ENCODE data around the gene SOX12. TPM values are rescaled to one million over a fixed set of nuclear protein-coding genes. Genes with fewer than 3 reads are reported as not detected.

The SOX12 gene
- total RNA-seq, 2 experiments from 2014 or later = 12.8 to 13.0 TPM

DNA sequence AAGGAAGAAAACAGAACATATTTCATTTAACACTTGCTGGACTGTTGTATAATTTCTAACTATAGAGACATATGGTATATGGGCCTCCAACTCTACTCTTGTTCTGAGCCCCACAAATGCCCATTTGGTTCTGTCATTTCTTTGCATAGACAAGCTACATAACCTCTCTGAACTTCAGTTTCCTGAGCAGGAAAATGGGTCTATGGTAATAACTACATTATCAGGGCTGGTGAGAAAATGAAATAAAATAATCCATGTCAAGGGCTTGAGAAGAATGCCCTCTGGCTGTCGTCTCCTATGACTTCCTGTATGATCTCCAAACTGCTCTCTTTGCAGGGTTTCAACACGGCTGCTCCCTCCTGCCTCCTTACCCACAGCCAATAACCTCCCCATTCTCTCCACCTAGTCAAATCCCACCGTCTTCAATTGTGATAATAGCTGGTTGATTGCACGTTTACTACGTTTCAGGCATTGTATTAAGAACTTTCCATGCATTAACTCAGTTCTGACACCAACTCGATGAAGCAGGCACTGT is 16.0 kb upstream of the SOX12 start:
- intact Hi-C loops (cut with micrococcal nuclease) = no loop called here
- peaks cover 15% of the 10 kb centered on the region for H3K4me1 Mint-ChIP-seq (ENCODE audit: low read depth)
- ChIA-PET CTCF (interaction anchor here (1.0 to 2.9 kb wide), 7 partner anchors 10 to 129 kb away, joined by 3 to 9 read pairs (median 4); no protein-coding TSS in a partner anchor), POLR2A (interaction anchor here (1.0 to 2.4 kb wide), 4 partner anchors 11 to 17 kb away, joined by 3 to 13 read pairs (median 10); no protein-coding TSS in a partner anchor)
- no peaks in the 10 kb centered on the region for H3K9me3 Mint-ChIP-seq
- no peak overlapping the region for H3K27ac Mint-ChIP-seq
- ATAC-seq (no peak), DNase-seq (no peak)
- H3K36me3 Mint-ChIP-seq (ENCODE audit: low read depth) = no peaks in the 10 kb centered on the region
- H3K27me3 Mint-ChIP-seq = no peaks in the 10 kb centered on the region
- TF ChIP-seq, protein P1, sequence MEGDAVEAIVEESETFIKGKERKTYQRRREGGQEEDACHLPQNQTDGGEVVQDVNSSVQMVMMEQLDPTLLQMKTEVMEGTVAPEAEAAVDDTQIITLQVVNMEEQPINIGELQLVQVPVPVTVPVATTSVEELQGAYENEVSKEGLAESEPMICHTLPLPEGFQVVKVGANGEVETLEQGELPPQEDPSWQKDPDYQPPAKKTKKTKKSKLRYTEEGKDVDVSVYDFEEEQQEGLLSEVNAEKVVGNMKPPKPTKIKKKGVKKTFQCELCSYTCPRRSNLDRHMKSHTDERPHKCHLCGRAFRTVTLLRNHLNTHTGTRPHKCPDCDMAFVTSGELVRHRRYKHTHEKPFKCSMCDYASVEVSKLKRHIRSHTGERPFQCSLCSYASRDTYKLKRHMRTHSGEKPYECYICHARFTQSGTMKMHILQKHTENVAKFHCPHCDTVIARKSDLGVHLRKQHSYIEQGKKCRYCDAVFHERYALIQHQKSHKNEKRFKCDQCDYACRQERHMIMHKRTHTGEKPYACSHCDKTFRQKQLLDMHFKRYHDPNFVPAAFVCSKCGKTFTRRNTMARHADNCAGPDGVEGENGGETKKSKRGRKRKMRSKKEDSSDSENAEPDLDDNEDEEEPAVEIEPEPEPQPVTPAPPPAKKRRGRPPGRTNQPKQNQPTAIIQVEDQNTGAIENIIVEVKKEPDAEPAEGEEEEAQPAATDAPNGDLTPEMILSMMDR (IDR thresholded peaks at IDR 0.05) = no peak
- peak overlapping the region; percentile 66 for H3K4me3 Mint-ChIP-seq

DNA sequence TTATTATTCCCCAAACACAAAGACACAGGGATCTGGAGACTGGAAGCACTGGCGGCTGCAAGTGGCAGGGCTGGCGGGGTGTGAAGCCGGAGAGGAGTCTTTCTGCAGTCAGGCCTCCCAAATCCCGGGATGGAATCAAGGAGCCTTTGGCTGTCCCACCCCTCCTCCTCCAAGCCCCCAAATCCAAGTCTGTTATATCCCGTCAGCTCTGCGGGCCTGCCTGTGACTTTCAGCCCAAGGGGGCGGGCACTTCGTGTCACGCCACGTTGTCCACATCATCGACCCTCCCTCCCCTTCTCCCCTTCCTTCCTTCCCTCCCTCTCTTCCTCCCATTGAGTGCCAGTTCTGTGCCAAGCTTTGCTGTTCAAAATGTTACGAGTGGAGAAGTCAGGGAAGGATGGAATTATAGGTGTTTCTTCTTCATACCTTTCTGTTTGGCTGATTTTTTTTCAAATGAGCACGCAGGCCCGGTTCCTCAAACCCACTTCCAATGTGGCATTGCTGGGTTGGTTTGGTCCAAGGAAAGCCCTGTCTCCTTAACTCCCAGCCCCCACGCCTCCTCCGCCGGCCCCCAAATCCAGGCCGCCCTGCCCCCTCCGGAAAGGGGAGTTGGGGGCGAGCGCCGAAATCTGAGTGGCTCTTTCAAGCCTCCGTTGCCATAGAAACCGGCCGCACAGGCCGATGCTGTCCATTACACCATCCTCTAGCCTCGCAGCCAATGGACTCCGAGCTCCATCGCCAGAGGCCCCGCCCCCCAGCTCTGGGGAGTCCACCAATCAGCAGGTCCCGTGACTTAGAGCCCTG is 15.3 kb upstream of the SOX12 start:
- ATAC-seq = peak; percentile 100
- TF ChIP-seq, protein P1 (IDR thresholded peaks at IDR 0.05) = no peak

DNA sequence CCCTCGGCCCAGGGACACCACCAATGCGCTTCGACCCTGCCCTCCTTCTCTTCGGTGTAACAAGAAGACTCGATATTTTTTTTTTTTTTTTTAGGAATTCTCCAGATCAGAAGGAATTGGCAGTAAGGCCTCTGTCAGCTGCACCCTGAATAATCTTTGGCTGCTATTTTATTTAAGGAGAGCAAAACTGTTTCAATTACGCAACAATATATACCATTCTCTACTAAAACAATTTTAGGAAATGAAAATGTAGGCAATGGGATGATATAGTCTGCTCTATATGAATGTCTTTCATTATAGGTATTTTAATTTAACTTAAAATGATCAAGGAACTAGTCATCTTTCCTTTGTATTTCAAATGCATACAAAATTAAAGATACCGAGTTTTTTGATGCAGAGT is 14.7 kb upstream of the SOX12 start:
- Mint-ChIP-seq H3K27me3 (no peaks in the 10 kb centered on the region), H3K9me3 (no peaks in the 10 kb centered on the region), H3K4me1 (ENCODE audit: low read depth) (peaks cover 15% of the 10 kb centered on the region), H3K36me3 (ENCODE audit: low read depth) (no peaks in the 10 kb centered on the region), H3K4me3 (peak overlapping the region; percentile 66), H3K27ac (no peak overlapping the region)
- TF ChIP-seq, protein P1 (IDR thresholded peaks at IDR 0.05) = no peak
- CTCF ChIA-PET = interaction anchor here (0.8 to 2.9 kb wide), 6 partner anchors 9 to 44 kb away, joined by 3 to 9 read pairs (median 3); no protein-coding TSS in a partner anchor
- POLR2A ChIA-PET = interaction anchor here (1.8 to 2.4 kb wide), 3 partner anchors 11 to 14 kb away, joined by 8 to 13 read pairs (median 12); no protein-coding TSS in a partner anchor
- ATAC-seq (no peak), DNase-seq (no peak)
- intact Hi-C loops (cut with micrococcal nuclease) = no loop called here

More for the DNA sequence above, 15.3 kb upstream of the SOX12 start:
- CTCF ChIA-PET = interaction anchor here (0.8 to 2.9 kb wide), 11 partner anchors 8 to 130 kb away, joined by 3 to 9 read pairs (median 3); no protein-coding TSS in a partner anchor
- Mint-ChIP-seq H3K4me1 (ENCODE audit: low read depth) (peaks cover 15% of the 10 kb centered on the region), H3K9me3 (no peaks in the 10 kb centered on the region), H3K4me3 (peak overlapping the region; percentile 66), H3K36me3 (ENCODE audit: low read depth) (no peaks in the 10 kb centered on the region), H3K27me3 (no peaks in the 10 kb centered on the region), H3K27ac (peak overlapping the region; percentile 40)
- DNase-seq = peak; percentile 94
- POLR2A ChIA-PET = interaction anchor here (1.0 to 2.4 kb wide), 4 partner anchors 11 to 16 kb away, joined by 3 to 13 read pairs (median 10); no protein-coding TSS in a partner anchor
- intact Hi-C loops (cut with micrococcal nuclease) = no loop called here

DNA sequence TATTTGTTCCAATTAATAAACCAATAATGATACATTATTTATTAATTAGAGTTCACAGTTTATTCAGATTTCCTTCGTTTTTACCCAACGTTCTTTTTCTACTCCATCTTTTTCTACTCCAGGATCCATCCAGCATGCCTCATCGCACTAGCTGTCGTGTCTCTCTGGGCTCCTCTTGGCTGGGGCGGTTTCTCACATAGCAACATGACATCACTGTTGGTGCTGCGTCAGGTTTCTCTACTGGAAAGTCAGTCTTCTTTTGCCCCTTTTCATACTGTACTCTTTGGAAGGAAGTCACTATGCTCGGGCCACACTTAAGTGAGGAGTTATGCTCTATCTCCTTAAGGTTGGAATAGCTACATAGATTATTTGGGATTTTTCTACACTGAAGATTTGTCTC is 13.7 kb upstream of the SOX12 start:
- Mint-ChIP-seq H3K27ac (no peak overlapping the region), H3K27me3 (no peaks in the 10 kb centered on the region), H3K4me3 (no peak overlapping the region), H3K4me1 (ENCODE audit: low read depth) (peaks cover 15% of the 10 kb centered on the region), H3K9me3 (no peaks in the 10 kb centered on the region), H3K36me3 (ENCODE audit: low read depth) (no peaks in the 10 kb centered on the region)
- ATAC-seq (no peak), DNase-seq (no peak)
- ChIA-PET POLR2A (interaction anchor here (1.1 to 1.9 kb wide), 2 partner anchors 9 to 12 kb away, joined by 3 to 8 read pairs; no protein-coding TSS in a partner anchor), CTCF (interaction anchor here (0.7 to 4.0 kb wide), 5 partner anchors 10 to 45 kb away, joined by 3 to 16 read pairs (median 3); no protein-coding TSS in a partner anchor)
- intact Hi-C loops (cut with micrococcal nuclease) = no loop called here
- TF ChIP-seq, protein P1 (IDR thresholded peaks at IDR 0.05) = no peak
